ENCODE measurements around the gene FAM170B.

FAM170B gene

GRCh38 chr10:49179699-49180443 lies 46.0 kb upstream of the FAM170B start:
- Histone ChIP-seq H3K27ac (ENCODE audit: low read depth, low read length) (no peak overlapping the region), H3K4me3 (ENCODE audit: low read length) (no peak overlapping the region), H3K9me3 (ENCODE audit: control insufficient read depth, insufficient read depth, low read length) (no peaks in the 10 kb centered on the region), H3K4me1 (ENCODE audit: control insufficient read depth, low read length) (peaks cover 22% of the 10 kb centered on the region), H4K20me1 (ENCODE audit: control insufficient read depth, insufficient read depth, low read depth, low read length) (no peaks in the 10 kb centered on the region), H3K79me2 (ENCODE audit: control insufficient read depth, low read length) (no peaks in the 10 kb centered on the region), H3F3A (ENCODE audit: control insufficient read depth, insufficient read depth) (no peaks in the 10 kb centered on the region), H3K4me2 (ENCODE audit: low read length) (no peak overlapping the region), H3K36me3 (ENCODE audit: control insufficient read depth, low read length) (no peaks in the 10 kb centered on the region), H3K27me3 (ENCODE audit: control insufficient read depth, low read length) (peaks cover 18% of the 10 kb centered on the region), H3K9me2 (replicated peaks; ENCODE audit: control insufficient read depth, low read length) (no peaks in the 10 kb centered on the region)
- TF ChIP-seq EZH2phosphoT487 (IDR thresholded peaks at IDR 0.05; ENCODE audit: borderline replicate concordance, low read length) (no peak), CTCF (IDR thresholded peaks at IDR 0.05; ENCODE audit: low read depth, low read length, poor library complexity, severe bottlenecking) (no peak)

- Histone ChIP-seq H4K20me1 (ENCODE audit: control insufficient read depth, insufficient read depth, low read depth, low read length) (no peaks in the 10 kb centered on the region), H3K79me2 (ENCODE audit: control insufficient read depth, low read length) (no peaks in the 10 kb centered on the region), H3K9me2 (replicated peaks; ENCODE audit: control insufficient read depth, low read length) (no peaks in the 10 kb centered on the region), H3K4me3 (ENCODE audit: low read length) (no peak overlapping the region), H3K4me1 (ENCODE audit: control insufficient read depth, low read length) (peaks cover 22% of the 10 kb centered on the region), H3K9me3 (ENCODE audit: control insufficient read depth, insufficient read depth, low read length) (no peaks in the 10 kb centered on the region), H3F3A (ENCODE audit: control insufficient read depth, insufficient read depth) (no peaks in the 10 kb centered on the region), H3K27me3 (ENCODE audit: control insufficient read depth, low read length) (peaks cover 10% of the 10 kb centered on the region), H3K4me2 (ENCODE audit: low read length) (peak overlapping the region; percentile 11; the same call in 1 of the 2 replicates), H3K36me3 (ENCODE audit: control insufficient read depth, low read length) (no peaks in the 10 kb centered on the region), H3K27ac (ENCODE audit: low read depth, low read length) (no peak overlapping the region)
- no peak for TF ChIP-seq CTCF (IDR thresholded peaks at IDR 0.05; ENCODE audit: low read depth, low read length, poor library complexity, severe bottlenecking)
- TF ChIP-seq EZH2phosphoT487 (IDR thresholded peaks at IDR 0.05; ENCODE audit: borderline replicate concordance, low read length): no peak
Measured at GRCh38 chr10:49178489-49179471, 45.0 kb upstream of the FAM170B start.

- no peak overlapping the region for H3K4me2 ChIP-seq (ENCODE audit: low read length)
- no peaks in the 10 kb centered on the region for H4K20me1 ChIP-seq (ENCODE audit: control insufficient read depth, insufficient read depth, low read depth, low read length)
- no peaks in the 10 kb centered on the region for H3K9me3 ChIP-seq (ENCODE audit: control insufficient read depth, insufficient read depth, low read length)
- no peaks in the 10 kb centered on the region for H3K36me3 ChIP-seq (ENCODE audit: control insufficient read depth, low read length)
- TF ChIP-seq EZH2phosphoT487 (IDR thresholded peaks at IDR 0.05; ENCODE audit: borderline replicate concordance, low read length): no peak
- no peak for TF ChIP-seq CTCF (IDR thresholded peaks at IDR 0.05; ENCODE audit: low read depth, low read length, poor library complexity, severe bottlenecking)
- H3K4me1 ChIP-seq (ENCODE audit: control insufficient read depth, low read length): peaks cover 22% of the 10 kb centered on the region
- H3K27ac ChIP-seq (ENCODE audit: low read depth, low read length): no peak overlapping the region
- no peaks in the 10 kb centered on the region for H3K9me2 ChIP-seq (replicated peaks; ENCODE audit: control insufficient read depth, low read length)
- peaks cover 9% of the 10 kb centered on the region for H3K27me3 ChIP-seq (ENCODE audit: control insufficient read depth, low read length)
- no peaks in the 10 kb centered on the region for H3F3A ChIP-seq (ENCODE audit: control insufficient read depth, insufficient read depth)
- no peaks in the 10 kb centered on the region for H3K79me2 ChIP-seq (ENCODE audit: control insufficient read depth, low read length)
- no peak overlapping the region for H3K4me3 ChIP-seq (ENCODE audit: low read length)
Measured at GRCh38 chr10:49177391-49178355, 43.9 kb upstream of the FAM170B start.
